Uterus (tissue), 4 donors: Measurements from ENCODE around the gene CCDC88A. TPM values are rescaled to one million over a fixed set of nuclear protein-coding genes. Genes with fewer than 3 reads are reported as not detected.
"Not testable (repeated sequence)": the region's sequence is repeated elsewhere in the genome, so short reads cannot be mapped to it uniquely, and the experiment has no call there.

Source experiments
- DNase-seq, 2 donors: peaks; one replicate each; pipeline ENCODE4 v3.0.0-alpha.2; 2019 to 2020
- H3K27ac ChIP-seq, 2 donors: fragments of 200-600 bp; sonication (generic); 1 replicate in 1 of 2; 2 replicates in 1 of 2; pipeline ENCODE4 v1.5.1; 2016 to 2018
- H3K27me3 ChIP-seq, 2 donors: fragments of 200-600 bp; sonication (generic); one replicate each; pipeline ENCODE4 v1.5.1; 2018 to 2019; ENCODE audit warnings: control low read depth in 1 of 2
- H3K36me3 ChIP-seq, 2 donors: fragments of 200-600 bp; sonication (generic); one replicate each; pipeline ENCODE4 v1.5.1; 2019; ENCODE audit warnings: control low read depth in 1 of 2
- H3K4me1 ChIP-seq, 2 donors: fragments of 200-600 bp; sonication (generic); one replicate each; pipeline ENCODE4 v1.5.1; 2018 to 2019; ENCODE audit warnings: control low read depth in 1 of 2
- H3K4me3 ChIP-seq, 2 donors: fragments of 200-600 bp; sonication (generic); 1 replicate in 1 of 2; 2 replicates in 1 of 2; pipeline ENCODE4 v1.5.1; 2018 to 2019; ENCODE audit warnings: mild to moderate bottlenecking in 1 of 2
- H3K9me3 ChIP-seq, 2 donors: fragments of 200-600 bp; sonication (generic); one replicate each; pipeline ENCODE4 v1.5.1; 2019; ENCODE audit warnings: control low read depth in 1 of 2
- POLR2A ChIP-seq, 2 donors: fragments of 450-650 bp; IDR thresholded peaks; one replicate each; pipeline ENCODE4 v1.6.1; 2016; ENCODE audit warnings: antibody characterized with exemption in 2 of 2, mild to moderate bottlenecking in 1 of 2, moderate library complexity in 1 of 2
- intact Hi-C: fragments of 100-400 bp; cut with DNase I; formaldehyde crosslinking; loops from one replicate; pipeline ENCODE4 v1.15.1; 2023; ENCODE audit warnings: low total_unique reads
- total RNA-seq, 4 donors: library from RNA; depleted of rRNA in 3 of 4; stranded (reverse); fragments of >200 nt in 3 of 4; gene quantifications; one replicate each; pipeline versions ENCODE4 v1.1.0 to v1.2.4, GENCODE V29; 2014 to 2023
- TF ChIP-seq, protein P1 (sequence below), 4 experiments: fragments of 200-600 bp in 2 of 4; fragments of 450-650 bp in 2 of 4; sonication (generic) in 2 of 4; IDR thresholded peaks; one replicate each; pipeline ENCODE4 v1.5.1; 2016 to 2019; ENCODE audit warnings: antibody characterized with exemption in 4 of 4, mild to moderate bottlenecking in 2 of 4, moderate library complexity in 1 of 4
- donor health status: DM: yes; HTN: yes; CAD: no.

Gene CCDC88A
- total RNA-seq, 4 donors from 2014 or later: 34.1 to 152 (median 49.9) TPM

DNA sequence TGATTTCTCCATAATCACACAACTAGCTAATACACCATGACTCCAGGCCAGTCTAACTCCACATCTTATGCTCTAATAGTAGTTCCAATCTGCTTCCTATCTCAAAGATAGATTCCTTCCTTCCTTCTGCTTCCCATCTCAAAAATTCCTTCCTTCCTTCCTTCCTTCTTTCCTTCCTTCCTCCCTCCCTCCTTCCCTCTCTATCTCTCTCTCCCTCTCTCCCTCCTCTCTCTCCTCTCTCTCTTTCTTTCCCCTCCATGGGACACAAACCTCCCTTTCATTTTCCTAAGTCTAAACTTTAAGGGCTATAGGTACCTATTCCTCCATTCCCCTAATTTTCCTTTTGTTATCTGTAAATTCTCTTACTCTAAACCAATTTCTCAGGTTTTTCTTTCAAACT, 62.5 kb downstream of the CCDC88A start:
- no peaks in the 10 kb centered on the region for H3K36me3 ChIP-seq
- H3K4me3 ChIP-seq: no peak overlapping the region
- no peaks in the 10 kb centered on the region for H3K27me3 ChIP-seq
- no peaks in the 10 kb centered on the region for H3K9me3 ChIP-seq
- no peak overlapping the region for H3K27ac ChIP-seq
- no peaks in the 10 kb centered on the region for H3K4me1 ChIP-seq
- no peak for TF ChIP-seq POLR2A (IDR thresholded peaks at IDR 0.05)
- TF ChIP-seq, protein P1, sequence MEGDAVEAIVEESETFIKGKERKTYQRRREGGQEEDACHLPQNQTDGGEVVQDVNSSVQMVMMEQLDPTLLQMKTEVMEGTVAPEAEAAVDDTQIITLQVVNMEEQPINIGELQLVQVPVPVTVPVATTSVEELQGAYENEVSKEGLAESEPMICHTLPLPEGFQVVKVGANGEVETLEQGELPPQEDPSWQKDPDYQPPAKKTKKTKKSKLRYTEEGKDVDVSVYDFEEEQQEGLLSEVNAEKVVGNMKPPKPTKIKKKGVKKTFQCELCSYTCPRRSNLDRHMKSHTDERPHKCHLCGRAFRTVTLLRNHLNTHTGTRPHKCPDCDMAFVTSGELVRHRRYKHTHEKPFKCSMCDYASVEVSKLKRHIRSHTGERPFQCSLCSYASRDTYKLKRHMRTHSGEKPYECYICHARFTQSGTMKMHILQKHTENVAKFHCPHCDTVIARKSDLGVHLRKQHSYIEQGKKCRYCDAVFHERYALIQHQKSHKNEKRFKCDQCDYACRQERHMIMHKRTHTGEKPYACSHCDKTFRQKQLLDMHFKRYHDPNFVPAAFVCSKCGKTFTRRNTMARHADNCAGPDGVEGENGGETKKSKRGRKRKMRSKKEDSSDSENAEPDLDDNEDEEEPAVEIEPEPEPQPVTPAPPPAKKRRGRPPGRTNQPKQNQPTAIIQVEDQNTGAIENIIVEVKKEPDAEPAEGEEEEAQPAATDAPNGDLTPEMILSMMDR (IDR thresholded peaks at IDR 0.05): no peak
- intact Hi-C loops: no loop called here
- no peak for DNase-seq

DNA sequence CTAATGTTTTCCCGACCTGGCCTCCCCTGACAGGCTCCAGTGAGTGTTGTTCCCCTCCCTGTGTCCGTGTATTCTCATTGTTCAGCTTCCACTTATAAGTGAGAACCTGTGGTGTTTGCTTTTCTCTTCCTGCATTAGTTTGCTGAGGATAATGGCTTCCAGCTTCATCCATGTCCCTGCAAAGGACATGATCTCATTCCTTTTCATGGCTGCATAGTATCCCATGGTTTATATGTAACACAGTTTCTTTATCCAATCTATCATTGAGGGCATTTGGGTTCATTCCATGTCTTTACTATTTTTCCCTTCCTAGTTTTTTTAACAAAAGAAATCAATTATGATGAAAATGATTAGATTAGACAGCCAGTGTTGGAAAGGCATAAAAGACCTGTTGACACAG, 63.5 kb downstream of the CCDC88A start:
- DNase-seq, H3K4me3 ChIP-seq, intact Hi-C loops, H3K9me3 ChIP-seq, H3K27ac ChIP-seq, H3K36me3 ChIP-seq, H3K4me1 ChIP-seq, H3K27me3 ChIP-seq: not testable (repeated sequence)

DNA sequence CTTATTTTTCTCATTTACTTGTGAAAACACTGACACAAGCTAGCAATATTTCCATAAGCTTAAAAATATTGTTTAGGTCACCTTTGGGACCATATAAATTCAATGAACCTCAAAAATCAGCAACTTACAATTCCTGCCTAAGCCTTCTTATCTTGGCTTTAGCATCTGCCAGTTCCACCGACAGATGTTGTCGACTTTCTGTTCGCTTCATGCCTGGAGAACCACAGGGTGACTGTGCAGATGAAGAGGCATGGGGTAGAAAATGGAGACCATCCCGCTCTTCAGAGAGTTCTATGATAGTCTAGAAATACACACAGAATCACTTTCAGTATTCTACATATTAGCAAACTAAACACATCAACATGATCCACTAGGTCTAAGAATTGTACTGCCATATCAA, 64.2 kb downstream of the CCDC88A start:
- Histone ChIP-seq H3K4me3 (no peak overlapping the region), H3K4me1 (no peaks in the 10 kb centered on the region), H3K36me3 (no peaks in the 10 kb centered on the region), H3K9me3 (no peaks in the 10 kb centered on the region), H3K27ac (no peak overlapping the region), H3K27me3 (no peaks in the 10 kb centered on the region)
- intact Hi-C loops: no loop called here
- no peak for DNase-seq
- TF ChIP-seq, protein P1 (IDR thresholded peaks at IDR 0.05): no peak
- no peak for TF ChIP-seq POLR2A (IDR thresholded peaks at IDR 0.05)

DNA sequence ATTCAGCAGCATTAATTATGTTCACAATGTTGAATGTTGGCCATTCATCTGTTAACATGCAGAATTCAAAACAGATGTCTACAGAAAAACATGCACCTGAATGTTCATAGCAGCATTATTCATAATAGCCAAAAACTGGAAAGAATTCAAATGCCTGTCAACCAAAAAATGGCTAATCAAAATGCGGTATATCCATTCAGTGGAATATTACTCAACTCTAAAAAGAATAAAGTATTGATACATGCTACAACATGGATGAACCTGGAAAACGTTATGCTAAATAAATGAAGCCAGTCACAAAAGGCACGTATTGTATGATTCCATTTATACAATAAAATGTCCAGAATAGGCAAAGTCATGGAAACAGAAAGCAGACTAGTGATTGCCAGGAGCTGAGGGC, 68.0 kb downstream of the CCDC88A start:
- Histone ChIP-seq H3K27me3 (no peaks in the 10 kb centered on the region), H3K9me3 (no peaks in the 10 kb centered on the region), H3K4me1 (no peaks in the 10 kb centered on the region), H3K4me3 (no peak overlapping the region), H3K27ac (no peak overlapping the region), H3K36me3 (no peaks in the 10 kb centered on the region)
- intact Hi-C loops: no loop called here
- DNase-seq: no peak
- TF ChIP-seq POLR2A (IDR thresholded peaks at IDR 0.05): no peak
- TF ChIP-seq, protein P1 (IDR thresholded peaks at IDR 0.05): no peak

DNA sequence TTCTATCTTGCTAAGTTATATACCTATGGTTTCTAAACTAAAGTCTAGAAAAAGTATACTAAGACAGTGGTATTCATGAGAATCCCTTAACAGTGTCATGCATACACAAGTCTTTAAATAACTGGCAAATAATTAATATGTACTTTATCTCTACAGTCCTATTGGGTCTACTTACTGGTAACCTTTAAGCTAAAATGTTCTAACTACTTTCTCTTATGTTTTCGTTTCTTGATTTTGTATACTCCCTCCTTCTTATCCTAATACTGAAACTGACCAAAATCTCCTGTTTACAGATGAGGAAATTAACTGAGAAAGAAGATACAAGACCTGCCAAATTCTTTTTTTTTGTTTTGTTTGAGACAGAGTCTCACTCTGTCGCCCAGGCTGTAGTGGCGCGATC, 74.6 kb downstream of the CCDC88A start:
- DNase-seq: no peak
- Histone ChIP-seq H3K27me3 (no peaks in the 10 kb centered on the region), H3K9me3 (no peaks in the 10 kb centered on the region), H3K36me3 (peaks cover 0 to 4% of the 10 kb centered on the region in 2 donors), H3K4me3 (no peak overlapping the region), H3K4me1 (no peaks in the 10 kb centered on the region), H3K27ac (no peak overlapping the region)
- intact Hi-C loops: no loop called here
- TF ChIP-seq, protein P1 (IDR thresholded peaks at IDR 0.05): no peak
- no peak for TF ChIP-seq POLR2A (IDR thresholded peaks at IDR 0.05)

DNA sequence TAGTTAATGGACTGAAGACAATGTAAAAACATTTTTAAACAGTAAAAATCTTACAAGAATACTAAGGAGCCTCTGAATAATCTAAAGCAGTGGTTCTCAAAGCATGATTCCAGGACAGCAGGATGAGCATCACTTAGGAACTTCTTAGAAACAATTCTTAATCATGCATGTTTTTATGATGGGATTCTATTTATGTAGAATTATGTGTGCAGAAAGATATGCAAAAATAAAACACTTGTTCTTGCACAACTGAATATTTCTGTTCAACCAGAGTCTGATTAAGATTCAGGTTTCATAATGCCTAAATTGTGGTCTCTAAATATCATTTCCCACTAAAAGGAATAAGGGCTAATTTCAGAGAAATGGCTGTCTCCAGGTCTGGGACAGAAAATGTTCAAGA, 81.4 kb downstream of the CCDC88A start:
- no peak overlapping the region for H3K27ac ChIP-seq

More for the DNA sequence above, 81.4 kb downstream of the CCDC88A start:
- DNase-seq: no peak
- Histone ChIP-seq H3K4me3 (no peak overlapping the region), H3K4me1 (no peaks in the 10 kb centered on the region), H3K27me3 (no peaks in the 10 kb centered on the region), H3K9me3 (no peaks in the 10 kb centered on the region), H3K36me3 (no peaks in the 10 kb centered on the region)
- TF ChIP-seq POLR2A (IDR thresholded peaks at IDR 0.05): no peak
- TF ChIP-seq, protein P1 (IDR thresholded peaks at IDR 0.05): no peak
- intact Hi-C loops: no loop called here
